Stimulated activated CD8-positive, alpha-beta memory T cell treated with anti-CD3 and anti-CD28 coated beads, Interleukin-2, amount 100 ng/mL, for 48 hours (primary cell): ENCODE results near the gene TANC1.
"Not testable (repeated sequence)": the region's sequence is repeated elsewhere in the genome, so short reads cannot be mapped to it uniquely, and the experiment has no call there.

Source experiments
- DNase-seq, 2 donors: peaks; one replicate each; pipeline ENCODE4 v3.0.0-alpha.2; 2020; ENCODE audit warnings: low read depth in 2 of 2

TANC1 gene

DNA sequence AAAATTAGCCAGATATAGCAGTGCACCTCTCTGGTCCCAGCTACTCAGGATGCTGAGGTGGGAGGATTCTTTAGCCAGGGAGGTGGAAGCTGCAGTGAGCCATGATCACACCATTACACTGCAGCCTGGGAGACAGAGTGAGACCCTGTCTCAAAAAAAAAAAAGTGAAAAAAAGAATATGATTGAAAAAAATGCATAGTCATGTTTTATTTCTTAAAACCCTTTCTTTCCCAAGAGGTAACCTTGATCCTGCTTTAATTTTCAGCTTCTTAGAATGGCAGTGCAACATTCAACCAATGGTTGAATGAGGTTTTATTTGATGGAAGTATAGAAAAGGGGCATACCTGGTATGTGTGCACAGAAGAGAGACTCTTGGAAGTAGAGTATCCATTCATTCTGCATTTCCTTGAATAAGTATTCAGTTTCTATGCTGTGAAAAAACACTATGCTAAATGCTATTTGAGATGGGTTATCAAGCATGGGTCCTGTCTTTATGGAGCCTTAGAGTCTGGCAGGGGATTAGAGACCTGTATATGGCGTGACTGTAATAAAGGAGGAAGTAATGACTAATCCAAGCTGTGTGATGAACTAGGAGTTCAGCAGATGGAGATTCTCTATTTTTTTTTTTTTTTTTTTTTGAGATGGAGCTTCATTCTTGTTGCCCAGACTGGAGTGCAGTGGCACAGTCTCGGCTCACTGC lies 171.8 kb downstream of the TANC1 start:
- no peak for DNase-seq

DNA sequence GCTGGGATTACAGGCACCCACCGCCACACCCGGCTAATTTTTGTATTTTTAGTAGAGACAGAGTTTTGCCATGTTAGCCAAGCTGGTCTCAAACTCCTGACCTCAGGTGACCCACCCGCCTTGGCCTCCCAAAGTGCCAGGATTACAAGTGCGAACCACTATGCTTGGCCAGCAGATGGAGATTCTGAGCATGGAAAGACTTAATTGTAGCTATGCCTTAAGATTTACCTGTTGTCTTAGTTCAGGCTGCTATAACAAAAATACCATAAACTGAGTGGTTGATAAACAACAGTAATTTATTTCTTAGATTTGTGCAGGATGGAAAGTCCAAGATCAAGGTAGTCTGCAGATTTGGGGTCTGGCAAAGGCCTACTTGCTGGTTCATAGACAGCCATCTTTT lies 172.4 kb downstream of the TANC1 start:
- DNase-seq = not testable (repeated sequence)

GRCh38 chr2:159144776-159145614 lies 176.6 kb downstream of the TANC1 start:
- DNase-seq = no peak

DNA sequence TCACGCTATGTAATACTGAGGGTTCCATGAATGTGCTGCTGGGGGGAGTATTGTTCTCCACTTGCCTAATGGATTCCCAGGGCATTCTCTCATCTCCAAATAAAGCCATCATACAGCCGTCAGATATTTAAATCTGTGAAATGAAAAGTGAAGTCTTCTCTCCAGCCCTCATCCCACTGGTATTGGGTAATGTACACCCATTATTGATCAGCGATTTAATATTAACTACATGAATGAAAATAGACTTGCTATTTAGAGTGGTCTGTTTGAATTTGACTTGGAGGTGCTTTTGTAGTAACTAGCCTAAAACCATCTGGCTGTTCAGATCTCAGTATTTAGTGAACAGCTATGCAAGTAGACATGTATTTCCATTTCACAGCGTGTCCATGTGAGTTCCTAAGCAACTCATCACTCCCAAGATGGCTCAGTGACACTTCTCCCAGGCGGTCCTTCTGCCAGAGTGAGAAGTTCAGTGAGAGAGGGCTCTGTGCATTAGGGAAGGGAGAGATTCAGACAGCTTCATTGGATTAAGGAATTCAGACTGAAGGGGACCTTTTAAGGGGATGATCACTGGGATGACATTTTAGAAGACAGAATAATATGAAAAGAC lies 177.4 kb downstream of the TANC1 start:
- no peak for DNase-seq

GRCh38 chr2:159146996-159147666 lies 178.7 kb downstream of the TANC1 start:
- no peak for DNase-seq

GRCh38 chr2:159147690-159148089 lies 179.2 kb downstream of the TANC1 start:
- no peak for DNase-seq

- no peak for DNase-seq
These were observed 180.5 kb downstream of the TANC1 start for GRCh38 chr2:159148901-159149300.

DNA sequence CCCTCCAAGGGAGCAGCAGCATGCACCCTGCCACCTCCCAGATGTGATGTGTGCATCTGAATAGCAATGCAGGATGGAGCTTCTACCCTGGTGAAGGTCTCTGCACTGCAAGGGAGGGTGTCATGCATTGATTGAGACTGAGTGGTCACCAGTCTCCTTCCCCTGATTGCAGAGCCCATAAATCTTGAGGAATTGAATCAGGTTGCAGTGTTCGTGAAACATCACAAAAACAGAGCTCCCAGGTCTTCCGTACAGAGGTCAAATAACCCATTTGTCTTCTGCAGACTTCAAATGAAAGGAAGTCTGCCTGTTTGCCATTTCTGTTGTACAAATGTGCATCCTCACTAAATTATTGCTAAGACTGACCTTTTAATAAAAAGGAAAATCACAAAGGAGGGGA lies 181.3 kb downstream of the TANC1 start:
- DNase-seq = no peak

- DNase-seq = no peak
These were observed 181.9 kb downstream of the TANC1 start for GRCh38 chr2:159150280-159150746.

GRCh38 chr2:159151198-159152127 lies 183.0 kb downstream of the TANC1 start:
- no peak for DNase-seq

GRCh38 chr2:159152128-159152778 lies 183.8 kb downstream of the TANC1 start:
- DNase-seq = no peak

DNA sequence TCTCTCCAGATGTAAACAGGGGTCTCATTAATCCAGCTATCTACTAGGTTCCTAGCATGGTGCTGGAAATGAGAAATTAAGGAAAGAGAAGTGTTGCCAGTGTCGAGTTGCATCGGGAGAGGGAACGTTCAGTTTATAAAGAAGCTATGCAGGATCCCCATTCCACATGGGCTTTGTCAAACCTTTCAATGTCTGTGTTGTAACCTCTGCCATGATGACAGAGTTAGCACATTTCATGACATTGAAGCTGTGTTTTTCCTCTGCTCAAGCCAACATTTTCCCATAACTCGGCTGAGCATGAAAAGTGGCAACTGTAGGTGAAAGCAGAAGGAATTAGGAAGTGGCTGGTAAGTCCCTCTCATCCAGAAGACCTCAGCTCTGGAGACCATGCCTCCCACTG lies 184.6 kb downstream of the TANC1 start:
- no peak for DNase-seq

- no peak for DNase-seq
These were observed 185.0 kb downstream of the TANC1 start for GRCh38 chr2:159153463-159153862.

GRCh38 chr2:159153951-159154350 lies 185.5 kb downstream of the TANC1 start:
- DNase-seq = no peak

GRCh38 chr2:159154366-159154765 lies 185.9 kb downstream of the TANC1 start:
- DNase-seq = no peak

GRCh38 chr2:159155320-159155719 lies 186.9 kb downstream of the TANC1 start:
- no peak for DNase-seq

DNA sequence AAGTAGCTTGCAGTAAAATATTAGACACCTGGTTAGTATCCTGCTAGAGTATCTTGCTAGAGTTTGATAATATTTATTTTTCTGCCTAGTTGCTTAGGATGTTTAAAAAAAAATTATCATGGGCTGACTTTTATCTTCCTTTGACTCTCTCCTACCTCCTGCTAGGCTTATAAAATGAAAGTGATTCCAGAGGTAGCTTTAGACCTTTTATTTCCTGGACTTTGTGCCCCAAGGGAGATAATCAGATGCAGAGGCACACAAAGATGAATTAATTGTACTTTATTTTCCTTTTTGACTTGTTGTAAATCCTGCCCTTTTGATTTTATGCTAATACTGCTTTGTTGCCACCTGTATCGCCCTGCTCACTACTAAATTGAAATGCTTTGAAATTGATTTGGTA lies 187.4 kb downstream of the TANC1 start:
- no peak for DNase-seq

- no peak for DNase-seq
These were observed 188.4 kb downstream of the TANC1 start for GRCh38 chr2:159156834-159157233.

- no peak for DNase-seq
These were observed 189.1 kb downstream of the TANC1 start for GRCh38 chr2:159157361-159158209.

DNA sequence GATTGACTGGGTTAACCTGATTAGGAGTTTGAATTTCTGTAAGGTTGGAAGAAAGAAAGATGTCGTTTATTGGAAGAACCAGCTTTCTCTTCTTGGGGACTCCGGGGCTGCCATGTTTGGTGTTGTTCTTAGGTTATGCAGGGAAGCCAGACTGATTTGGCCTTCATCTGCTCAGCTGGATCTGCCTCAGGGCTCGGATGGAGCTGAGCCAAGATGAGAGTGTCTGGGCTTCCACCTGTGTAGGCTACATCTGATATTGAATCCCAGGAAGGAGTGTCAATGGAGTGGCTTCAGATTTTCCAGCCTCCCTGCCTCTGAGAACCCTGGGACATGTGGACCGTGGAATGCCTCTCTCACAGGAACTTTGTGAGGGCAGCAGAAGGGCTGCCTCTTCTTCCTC lies 192.0 kb downstream of the TANC1 start:
- DNase-seq = no peak
